GM12878 (cell line): ENCODE data around the gene ZNF469. TPM values are rescaled to one million over a fixed set of nuclear protein-coding genes. Genes with fewer than 3 reads are reported as not detected.

Experiments
- ATAC-seq: fragments of 200-7000 bp; cut with Tn5 transposase; 3 replicates; pipeline ENCODE4 v1.9.1; 2020; ENCODE audit warnings: mild to moderate bottlenecking, moderate library complexity
- BruUV-seq: library from RNA; stranded (reverse); fragments of 400-500 nt; replicated peaks from 2 replicates; lab custom pipeline; 2021; lab: Mats Ljungman, UMichigan
- CTCF ChIA-PET: fragments of 300-600 bp; sonication (Branson Sonifier 250); formaldehyde crosslinking; extraction: SDS; loops from one replicate; lab custom pipeline; 2021; ENCODE audit warnings: inconsistent platforms; lab: Yijun Ruan, JAX
- POLR2A ChIA-PET: fragments of 350-600 bp; formaldehyde crosslinking; extraction: SDS; loops from one replicate; lab custom pipeline; 2021; ENCODE audit warnings: inconsistent platforms; lab: Charles Lee
- RAD21 ChIA-PET: fragments of 300-600 bp; sonication (Branson Sonifier 250); formaldehyde crosslinking; loops from one replicate; lab custom pipeline; 2023; ENCODE audit warnings: antibody characterized with exemption; ENCODE audit not compliant: unreplicated experiment; lab: Charles Lee
- SMC1A ChIA-PET: fragments of 300-600 bp; sonication (Branson Sonifier 250); formaldehyde crosslinking; loops from one replicate; lab custom pipeline; 2023; ENCODE audit not compliant: unreplicated experiment, uncharacterized antibody; lab: Charles Lee
- DNase-seq: peaks from one replicate; pipeline ENCODE4 v3.0.0-alpha.2; 2011; ENCODE audit warnings: low read depth, low spot score
- FAIRE-seq: peaks from 3 replicates; lab custom pipeline; 2011; peaks lifted over from hg19 to GRCh38; lab: Jason Lieb, UNC
- H2AFZ ChIP-seq: 2 replicates; pipeline ENCODE4 v1.6.0; 2011; ENCODE audit warnings: low read depth, low read length, control low read depth; ENCODE audit not compliant: control insufficient read depth
- H3K27ac ChIP-seq: 2 replicates; pipeline ENCODE4 v1.5.1; 2011; ENCODE audit warnings: control low read depth; ENCODE audit not compliant: control insufficient read depth, insufficient read depth
- H3K27me3 ChIP-seq, 2 experiments: replicated peaks in 1 of 2; 2 replicates each; pipeline versions ENCODE4 v1.6.0 to v1.6.1; 2011; ENCODE audit warnings: low read length in 1 of 2; ENCODE audit not compliant: control insufficient read depth in 2 of 2, insufficient read depth in 2 of 2
- H3K36me3 ChIP-seq, 2 experiments: 2 replicates each; pipeline ENCODE4 v1.5.1; 2011; ENCODE audit warnings: low read length in 1 of 2; ENCODE audit not compliant: control insufficient read depth in 2 of 2, insufficient read depth in 2 of 2
- H3K4me1 ChIP-seq: 2 replicates; pipeline ENCODE4 v1.6.1; 2011; ENCODE audit warnings: mild to moderate bottlenecking, low read length, moderate library complexity, mixed read lengths; ENCODE audit not compliant: control insufficient read depth, insufficient read depth
- H3K4me2 ChIP-seq: 2 replicates; pipeline ENCODE4 v1.6.0; 2011; ENCODE audit warnings: control low read depth; ENCODE audit not compliant: control insufficient read depth, insufficient read depth
- H3K4me3 ChIP-seq: fragments of 200-600 bp; sonication (generic); 2 replicates; pipeline ENCODE4 v1.5.1; 2016
- H3K79me2 ChIP-seq: 2 replicates; pipeline ENCODE4 v1.6.0; 2011; ENCODE audit warnings: low read length; ENCODE audit not compliant: control insufficient read depth, insufficient read depth
- H3K9ac ChIP-seq: 2 replicates; pipeline ENCODE4 v1.8.0; 2011; ENCODE audit warnings: low read length, control low read depth, mixed read lengths; ENCODE audit not compliant: control insufficient read depth, insufficient read depth
- H3K9me3 ChIP-seq: replicated peaks from 3 replicates; pipeline ENCODE4 v1.5.1; 2011; ENCODE audit warnings: mild to moderate bottlenecking, low read length; ENCODE audit not compliant: control insufficient read depth, insufficient read depth
- H4K20me1 ChIP-seq: 2 replicates; pipeline ENCODE4 v1.6.0; 2011; ENCODE audit not compliant: control insufficient read depth, insufficient read depth
- ETV6 ChIP-seq, 2 experiments: fragments of 450-650 bp in 1 of 2; IDR thresholded peaks in 1 of 2; conservative IDR thresholded peaks in 1 of 2; 2 replicates each; pipeline ENCODE4 v1.6.1; 2014; ENCODE audit warnings: antibody characterized with exemption in 1 of 2, borderline replicate concordance in 1 of 2, low read depth in 1 of 2, mild to moderate bottlenecking in 1 of 2, moderate library complexity in 1 of 2
- FOXM1 ChIP-seq: IDR thresholded peaks from 2 replicates; pipeline ENCODE4 v1.6.1; 2012; ENCODE audit warnings: low read depth, mild to moderate bottlenecking, inconsistent platforms, low read length, moderate library complexity
- HDAC2 ChIP-seq: fragments of 200-600 bp; sonication (generic); IDR thresholded peaks from 2 replicates; pipeline ENCODE4 v1.6.1; 2017
- NR2C1 ChIP-seq: fragments of 450-650 bp; IDR thresholded peaks from 2 replicates; pipeline ENCODE4 v1.6.1; 2017; ENCODE audit warnings: antibody characterized with exemption, mild to moderate bottlenecking, moderate library complexity
- POU2F2 ChIP-seq: IDR thresholded peaks from 3 replicates; pipeline ENCODE4 v1.6.1; 2011; ENCODE audit warnings: low read depth, mild to moderate bottlenecking, low read length, borderline replicate concordance
- RB1 ChIP-seq: fragments of 450-650 bp; formaldehyde crosslinking; IDR thresholded peaks from 2 replicates; pipeline ENCODE4 v1.6.1; 2017; ENCODE audit warnings: mild to moderate bottlenecking, borderline replicate concordance
- TBL1XR1 ChIP-seq: IDR thresholded peaks from 2 replicates; pipeline ENCODE4 v1.6.1; 2012; ENCODE audit warnings: low read depth, low read length, improper control_type of control experiment
- YY1 ChIP-seq: IDR thresholded peaks from 2 replicates; pipeline ENCODE4 v1.6.1; 2011; ENCODE audit warnings: low read depth, mild to moderate bottlenecking, low read length
- ZZZ3 ChIP-seq: IDR thresholded peaks from 2 replicates; pipeline ENCODE4 v1.6.1; 2011; ENCODE audit warnings: low read depth; ENCODE audit not compliant: control insufficient read depth, insufficient read length
- WGBS: methylation state at CpG from one replicate; pipeline ENCODE4 v1.1.6; 2016; ENCODE audit warnings: low lambda C conversion rate; ENCODE audit not compliant: insufficient replicate concordance, insufficient coverage; ENCODE audit errors: missing lambda C conversion rate; 5-methylcytosine and 5-hydroxymethylcytosine counted together
- in situ Hi-C: fragments of 300-500 bp; cut with MboI; formaldehyde crosslinking; loops from 9 replicates; pipeline ENCODE4 v1.14.3; 2018; ENCODE audit warnings: mixed read lengths
- intact Hi-C: fragments of 100-400 bp; cut with micrococcal nuclease; formaldehyde crosslinking; loops from one replicate; pipeline ENCODE4 v1.14.2; 2022; ENCODE audit not compliant: unreplicated experiment
- polyA plus RNA-seq, 11 experiments: library from polyadenylated mRNA; depleted of rRNA in 4 of 11; unstranded in 6 of 11; stranded (reverse) in 5 of 11; fragments of >200 nt; fragmentation: Nextera tagmentation in 4 of 11; fragmentation: Illumina TruSeq in 1 of 11; extraction: Ambion mirVana in 4 of 11; extraction: Trizol in 1 of 11; gene quantifications; 1 replicate in 1 of 11; 2 replicates in 10 of 11; pipeline versions ENCODE4 v1.2.1 to v1.2.3, GENCODE V29; 2011 to 2016; ENCODE audit warnings: inconsistent platforms in 2 of 11, missing spikeins in 2 of 11, low read depth in 1 of 11
- total RNA-seq, 4 experiments: library from RNA; depleted of rRNA in 3 of 4; stranded (reverse); fragments of >200 nt in 3 of 4; fragmentation: Illumina TruSeq in 1 of 4; extraction: Trizol in 1 of 4; gene quantifications; 2 replicates each; pipeline versions ENCODE4 v1.2.1 to v1.2.3, GENCODE V29; 2013 to 2021
- TF ChIP-seq, protein P1 (sequence below): fragments of 450-650 bp; IDR thresholded peaks from 2 replicates; pipeline ENCODE4 v1.6.1; 2016; ENCODE audit warnings: mild to moderate bottlenecking, moderate library complexity, borderline replicate concordance

The ZNF469 gene
- total and polyA plus RNA-seq, 10 of the 15 experiments (the other 5 are each of a cell fraction or from before 2014, with no cell fraction given): 0.01 to 0.21 (median 0.04) TPM; not detected in 3

DNA sequence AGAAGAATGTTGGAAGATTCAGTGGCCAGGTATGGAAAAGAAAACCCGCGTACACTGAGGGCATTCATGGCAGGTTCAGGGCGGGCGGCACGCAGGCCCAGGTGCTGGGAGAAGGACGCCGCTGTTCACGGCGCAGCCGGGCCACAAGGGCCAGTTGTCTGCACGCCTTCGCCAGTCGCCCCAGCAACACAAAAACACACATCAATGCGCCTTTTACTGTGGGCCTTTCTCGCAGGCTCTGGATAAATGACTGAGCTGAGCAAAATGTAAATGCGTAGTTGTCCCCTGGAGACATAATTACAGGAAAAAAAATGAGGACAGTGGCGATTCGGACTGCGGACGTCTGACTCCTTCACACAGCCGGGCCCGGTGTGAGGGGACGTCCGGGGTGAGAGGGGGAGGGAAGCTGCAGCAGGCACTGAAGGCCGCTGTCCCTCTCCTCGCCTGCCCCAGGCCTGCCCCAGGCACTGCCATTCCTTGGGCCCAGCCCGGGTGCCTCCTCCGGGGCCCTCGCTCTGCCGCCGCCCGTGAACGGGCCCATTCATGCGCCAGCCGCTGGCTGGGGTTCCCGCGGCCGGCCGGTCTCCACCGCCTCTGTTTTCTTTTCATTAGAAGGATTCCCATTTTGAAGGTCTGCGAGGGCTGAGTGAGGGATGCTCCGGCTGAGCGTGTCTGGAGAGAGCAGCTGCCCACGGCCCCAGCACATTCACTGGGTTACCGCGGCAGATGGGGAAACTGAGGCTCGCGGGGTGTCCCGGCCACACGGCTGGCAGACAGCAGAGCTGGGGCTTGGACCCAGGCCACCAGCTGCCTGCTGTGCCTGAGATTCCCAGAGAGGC, 6.5 kb upstream of the ZNF469 start (continued):
- TF ChIP-seq ZZZ3: no peak

DNA sequence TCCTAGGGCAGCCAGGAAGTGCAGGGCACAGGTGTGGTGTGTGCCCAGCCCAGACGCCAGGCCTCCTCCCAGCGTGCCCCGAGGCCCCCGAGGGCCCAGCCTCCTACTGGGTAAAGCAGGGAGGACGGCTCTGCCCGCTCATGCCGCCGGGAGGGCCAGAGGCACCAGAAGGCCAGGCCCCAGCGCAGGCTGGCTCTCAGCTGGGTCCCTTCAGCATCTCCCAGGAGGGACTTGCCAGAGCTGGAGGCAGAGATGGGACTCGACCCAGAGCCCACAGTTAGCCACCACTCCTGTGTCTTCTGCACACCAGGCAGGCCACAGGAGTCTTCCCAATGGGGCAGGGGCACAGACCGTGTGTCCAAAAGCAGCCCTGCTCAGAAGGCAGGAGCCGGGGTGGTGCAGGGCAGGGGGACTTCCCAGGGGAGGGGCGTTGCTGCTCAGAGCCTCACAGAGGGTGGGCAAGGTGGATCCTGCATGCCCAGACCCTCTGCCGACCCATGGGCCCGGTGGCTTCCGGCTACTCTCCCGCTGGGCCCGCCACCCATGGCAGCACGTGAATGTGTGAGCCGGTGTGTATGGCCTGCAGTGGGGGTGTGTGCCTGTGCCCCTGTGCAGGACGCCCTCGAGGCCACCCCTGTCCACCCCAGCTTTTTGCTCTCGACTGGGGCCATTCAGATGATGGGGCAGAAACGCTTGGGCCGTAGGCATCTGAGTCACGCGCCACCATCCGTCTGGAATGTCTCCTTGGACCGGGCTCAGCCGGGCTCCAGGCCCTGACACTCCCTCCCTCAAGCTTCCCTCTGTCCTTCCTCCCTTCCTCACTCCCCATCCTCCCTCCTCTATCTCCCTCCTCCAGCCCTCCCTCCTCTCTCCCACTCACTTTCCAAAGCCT, 5.7 kb upstream of the ZNF469 start:
- Histone ChIP-seq H3K9me3 (peaks cover 1% of the 10 kb centered on the region; the same call in 1 of the 3 replicates), H3K27me3 (peaks cover 0 to 2% of the 10 kb centered on the region in 2 experiments; a peak in 2 of 4 replicates), H2AFZ (no peak overlapping the region), H3K4me1 (no peaks in the 10 kb centered on the region), H3K4me3 (no peak overlapping the region), H3K4me2 (no peak overlapping the region), H3K9ac (no peak overlapping the region)
- ATAC-seq: no peak
- BruUV-seq: no TSS peak
- in situ Hi-C loops: no loop called here
- ChIA-PET CTCF (no interaction called here), POLR2A (no interaction called here)
- FAIRE-seq: no peak
- no peak for DNase-seq
- 40% methylated on average over 29 of the region's 30 CpGs for WGBS
- no peak for TF ChIP-seq POU2F2
- TF ChIP-seq, protein P1, sequence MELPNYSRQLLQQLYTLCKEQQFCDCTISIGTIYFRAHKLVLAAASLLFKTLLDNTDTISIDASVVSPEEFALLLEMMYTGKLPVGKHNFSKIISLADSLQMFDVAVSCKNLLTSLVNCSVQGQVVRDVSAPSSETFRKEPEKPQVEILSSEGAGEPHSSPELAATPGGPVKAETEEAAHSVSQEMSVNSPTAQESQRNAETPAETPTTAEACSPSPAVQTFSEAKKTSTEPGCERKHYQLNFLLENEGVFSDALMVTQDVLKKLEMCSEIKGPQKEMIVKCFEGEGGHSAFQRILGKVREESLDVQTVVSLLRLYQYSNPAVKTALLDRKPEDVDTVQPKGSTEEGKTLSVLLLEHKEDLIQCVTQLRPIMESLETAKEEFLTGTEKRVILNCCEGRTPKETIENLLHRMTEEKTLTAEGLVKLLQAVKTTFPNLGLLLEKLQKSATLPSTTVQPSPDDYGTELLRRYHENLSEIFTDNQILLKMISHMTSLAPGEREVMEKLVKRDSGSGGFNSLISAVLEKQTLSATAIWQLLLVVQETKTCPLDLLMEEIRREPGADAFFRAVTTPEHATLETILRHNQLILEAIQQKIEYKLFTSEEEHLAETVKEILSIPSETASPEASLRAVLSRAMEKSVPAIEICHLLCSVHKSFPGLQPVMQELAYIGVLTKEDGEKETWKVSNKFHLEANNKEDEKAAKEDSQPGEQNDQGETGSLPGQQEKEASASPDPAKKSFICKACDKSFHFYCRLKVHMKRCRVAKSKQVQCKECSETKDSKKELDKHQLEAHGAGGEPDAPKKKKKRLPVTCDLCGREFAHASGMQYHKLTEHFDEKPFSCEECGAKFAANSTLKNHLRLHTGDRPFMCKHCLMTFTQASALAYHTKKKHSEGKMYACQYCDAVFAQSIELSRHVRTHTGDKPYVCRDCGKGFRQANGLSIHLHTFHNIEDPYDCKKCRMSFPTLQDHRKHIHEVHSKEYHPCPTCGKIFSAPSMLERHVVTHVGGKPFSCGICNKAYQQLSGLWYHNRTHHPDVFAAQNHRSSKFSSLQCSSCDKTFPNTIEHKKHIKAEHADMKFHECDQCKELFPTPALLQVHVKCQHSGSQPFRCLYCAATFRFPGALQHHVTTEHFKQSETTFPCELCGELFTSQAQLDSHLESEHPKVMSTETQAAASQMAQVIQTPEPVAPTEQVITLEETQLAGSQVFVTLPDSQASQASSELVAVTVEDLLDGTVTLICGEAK: no peak
- no peak for TF ChIP-seq RB1
- no peak for TF ChIP-seq YY1
- TF ChIP-seq FOXM1: no peak
- no peak for TF ChIP-seq HDAC2
- TF ChIP-seq NR2C1: no peak
- TF ChIP-seq TBL1XR1: no peak
- TF ChIP-seq ETV6 (conservative IDR thresholded peaks at IDR 0.05 in 1 of 2, IDR thresholded peaks at IDR 0.05 in 1 of 2; ENCODE audit: borderline replicate concordance in 1 of 2, low read depth in 1 of 2): no peak
- TF ChIP-seq, all 136 proteins: peak for 0
- H3K27ac ChIP-seq: no peak overlapping the region
- no peaks in the 10 kb centered on the region for H4K20me1 ChIP-seq
- no peaks in the 10 kb centered on the region for H3K79me2 ChIP-seq
- ChIA-PET SMC1A (no interaction called here), RAD21 (no interaction called here)
- intact Hi-C loops: no loop called here
- no peaks in the 10 kb centered on the region for H3K36me3 ChIP-seq
